ENCODE results near the gene MAP4K2. TPM values are rescaled to one million over a fixed set of nuclear protein-coding genes. Genes with fewer than 3 reads are reported as not detected.

The MAP4K2 gene
- polyA plus RNA-seq, 1 of the 3 experiments (the other 2 are of a cell fraction), result 20.0 TPM

DNA sequence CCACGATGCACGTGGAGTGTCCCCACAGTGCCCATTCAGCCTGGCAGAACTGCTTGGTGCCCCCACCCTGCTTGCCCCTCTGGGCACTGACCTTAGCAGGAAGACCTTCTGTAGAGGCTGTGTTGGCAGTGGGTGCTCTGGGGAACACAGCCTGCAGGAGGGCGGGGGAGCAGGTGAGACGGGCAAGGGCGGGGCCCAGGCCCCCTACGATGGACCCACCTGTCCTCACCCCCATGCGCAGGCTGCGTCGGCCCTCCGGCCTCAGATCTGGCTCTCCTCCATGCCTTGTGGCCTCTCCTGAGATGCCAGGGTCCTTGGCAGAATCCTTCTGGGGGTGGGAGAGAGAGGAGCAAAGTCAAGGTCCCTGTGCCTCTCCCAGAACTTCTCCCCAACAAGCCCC lies 30.5 kb upstream of the MAP4K2 start:
- Histone ChIP-seq H2AFZ (ENCODE audit: low read depth) (no peak overlapping the region), H3K27me3 (ENCODE audit: insufficient read depth) (no peaks in the 10 kb centered on the region), H3K9me2 (no peaks in the 10 kb centered on the region), H3K36me3 (replicated peaks in 1 of 2; ENCODE audit: control insufficient read depth in 1 of 2, insufficient read depth in 2 of 2, low read length in 1 of 2) (no peaks in the 10 kb centered on the region), H3K9me3 (no peaks in the 10 kb centered on the region), H3K27ac (ENCODE audit: low read depth in 2 of 2, low read length in 1 of 2) (no peak overlapping the region), H4K20me1 (ENCODE audit: insufficient read depth) (no peaks in the 10 kb centered on the region), H3K9ac (no peak overlapping the region), H3K4me1 (ENCODE audit: control insufficient read depth in 1 of 2, insufficient read depth in 2 of 2, low read depth in 1 of 2, low read length in 1 of 2) (peaks cover 0 to 5% of the 10 kb centered on the region in 2 experiments; a peak in 1 of 4 replicates), H3K4me2 (no peak overlapping the region), H3K79me2 (ENCODE audit: insufficient read depth) (no peaks in the 10 kb centered on the region), H3F3A (replicated peaks; ENCODE audit: insufficient read depth) (no peaks in the 10 kb centered on the region), H3K4me3 (ENCODE audit: low read depth in 2 of 2, low read length in 1 of 2) (no peak overlapping the region)
- POLR2A ChIA-PET, result interaction anchor here (0.6 kb wide), 1 partner anchor 181 kb away, joined by 3 read pairs; no protein-coding TSS in a partner anchor
- no CpG with 5 or more reads among the region's 10 CpGs for WGBS (ENCODE audit: low lambda C conversion rate)
- TF ChIP-seq EP300 (IDR thresholded peaks at IDR 0.05; ENCODE audit: borderline replicate concordance in 1 of 2, low read depth in 1 of 2, low read length in 1 of 2), result no peak
- no peak for DNase-seq
- CTCF ChIA-PET, result interaction anchor here (1.5 to 3.9 kb wide), 3 partner anchors 11 to 285 kb away, joined by 3 to 21 read pairs (median 12); partner anchors contain the start of gene CDC42BPG

DNA sequence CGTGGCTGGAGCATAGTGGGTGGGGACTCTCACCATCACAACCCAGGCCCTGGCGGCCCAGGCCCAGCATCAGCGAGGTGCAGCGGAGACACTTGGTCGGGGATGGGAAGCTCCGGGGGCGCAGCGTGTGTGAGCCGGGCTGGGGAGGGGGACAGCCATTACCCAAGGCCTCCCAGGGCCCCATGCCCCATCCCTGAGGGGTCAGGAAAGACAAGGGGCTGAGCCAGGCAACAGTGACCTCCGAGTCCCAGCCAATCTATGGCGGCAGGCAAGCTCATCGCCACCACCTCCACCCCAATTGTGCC lies 30.1 kb upstream of the MAP4K2 start:
- H4K20me1 ChIP-seq (ENCODE audit: insufficient read depth), result no peaks in the 10 kb centered on the region
- DNase-seq, result no peak
- ChIA-PET CTCF (no interaction called here), POLR2A (no interaction called here)
- H3K27me3 ChIP-seq (ENCODE audit: insufficient read depth), result no peaks in the 10 kb centered on the region
- no peaks in the 10 kb centered on the region for H3K36me3 ChIP-seq (replicated peaks in 1 of 2; ENCODE audit: control insufficient read depth in 1 of 2, insufficient read depth in 2 of 2, low read length in 1 of 2)
- H3K4me3 ChIP-seq (ENCODE audit: low read depth in 2 of 2, low read length in 1 of 2), result no peak overlapping the region
- no peaks in the 10 kb centered on the region for H3K9me3 ChIP-seq
- no peak overlapping the region for H3K27ac ChIP-seq (ENCODE audit: low read depth in 2 of 2, low read length in 1 of 2)
- H3K9ac ChIP-seq, result no peak overlapping the region
- H2AFZ ChIP-seq (ENCODE audit: low read depth), result no peak overlapping the region
- H3K4me2 ChIP-seq, result no peak overlapping the region
- no peaks in the 10 kb centered on the region for H3F3A ChIP-seq (replicated peaks; ENCODE audit: insufficient read depth)
- H3K9me2 ChIP-seq, result no peaks in the 10 kb centered on the region
- no peaks in the 10 kb centered on the region for H3K79me2 ChIP-seq (ENCODE audit: insufficient read depth)
- 60% methylated on average over 2 of the region's 12 CpGs for WGBS (ENCODE audit: low lambda C conversion rate)
- TF ChIP-seq, protein P1, sequence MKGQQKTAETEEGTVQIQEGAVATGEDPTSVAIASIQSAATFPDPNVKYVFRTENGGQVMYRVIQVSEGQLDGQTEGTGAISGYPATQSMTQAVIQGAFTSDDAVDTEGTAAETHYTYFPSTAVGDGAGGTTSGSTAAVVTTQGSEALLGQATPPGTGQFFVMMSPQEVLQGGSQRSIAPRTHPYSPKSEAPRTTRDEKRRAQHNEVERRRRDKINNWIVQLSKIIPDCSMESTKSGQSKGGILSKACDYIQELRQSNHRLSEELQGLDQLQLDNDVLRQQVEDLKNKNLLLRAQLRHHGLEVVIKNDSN (IDR thresholded peaks at IDR 0.05; ENCODE audit: borderline replicate concordance, low read depth), result no peak
- TF ChIP-seq JUND (IDR thresholded peaks at IDR 0.05), result no peak
- TF ChIP-seq, protein P2, sequence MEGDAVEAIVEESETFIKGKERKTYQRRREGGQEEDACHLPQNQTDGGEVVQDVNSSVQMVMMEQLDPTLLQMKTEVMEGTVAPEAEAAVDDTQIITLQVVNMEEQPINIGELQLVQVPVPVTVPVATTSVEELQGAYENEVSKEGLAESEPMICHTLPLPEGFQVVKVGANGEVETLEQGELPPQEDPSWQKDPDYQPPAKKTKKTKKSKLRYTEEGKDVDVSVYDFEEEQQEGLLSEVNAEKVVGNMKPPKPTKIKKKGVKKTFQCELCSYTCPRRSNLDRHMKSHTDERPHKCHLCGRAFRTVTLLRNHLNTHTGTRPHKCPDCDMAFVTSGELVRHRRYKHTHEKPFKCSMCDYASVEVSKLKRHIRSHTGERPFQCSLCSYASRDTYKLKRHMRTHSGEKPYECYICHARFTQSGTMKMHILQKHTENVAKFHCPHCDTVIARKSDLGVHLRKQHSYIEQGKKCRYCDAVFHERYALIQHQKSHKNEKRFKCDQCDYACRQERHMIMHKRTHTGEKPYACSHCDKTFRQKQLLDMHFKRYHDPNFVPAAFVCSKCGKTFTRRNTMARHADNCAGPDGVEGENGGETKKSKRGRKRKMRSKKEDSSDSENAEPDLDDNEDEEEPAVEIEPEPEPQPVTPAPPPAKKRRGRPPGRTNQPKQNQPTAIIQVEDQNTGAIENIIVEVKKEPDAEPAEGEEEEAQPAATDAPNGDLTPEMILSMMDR (IDR thresholded peaks at IDR 0.05), result no peak
- TF ChIP-seq RFX5 (IDR thresholded peaks at IDR 0.05; ENCODE audit: low read length), result no peak
- no peak for TF ChIP-seq RXRA (IDR thresholded peaks at IDR 0.05; ENCODE audit: borderline replicate concordance, low read depth)
- TF ChIP-seq, protein P3, sequence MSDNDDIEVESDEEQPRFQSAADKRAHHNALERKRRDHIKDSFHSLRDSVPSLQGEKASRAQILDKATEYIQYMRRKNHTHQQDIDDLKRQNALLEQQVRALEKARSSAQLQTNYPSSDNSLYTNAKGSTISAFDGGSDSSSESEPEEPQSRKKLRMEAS (IDR thresholded peaks at IDR 0.05; ENCODE audit: low read depth), result no peak
- no peak for TF ChIP-seq FOXM1 (IDR thresholded peaks at IDR 0.05; ENCODE audit: low read depth)
- no peak for TF ChIP-seq MXI1 (IDR thresholded peaks at IDR 0.05; ENCODE audit: low read depth, low read length)
- TF ChIP-seq, protein P4, sequence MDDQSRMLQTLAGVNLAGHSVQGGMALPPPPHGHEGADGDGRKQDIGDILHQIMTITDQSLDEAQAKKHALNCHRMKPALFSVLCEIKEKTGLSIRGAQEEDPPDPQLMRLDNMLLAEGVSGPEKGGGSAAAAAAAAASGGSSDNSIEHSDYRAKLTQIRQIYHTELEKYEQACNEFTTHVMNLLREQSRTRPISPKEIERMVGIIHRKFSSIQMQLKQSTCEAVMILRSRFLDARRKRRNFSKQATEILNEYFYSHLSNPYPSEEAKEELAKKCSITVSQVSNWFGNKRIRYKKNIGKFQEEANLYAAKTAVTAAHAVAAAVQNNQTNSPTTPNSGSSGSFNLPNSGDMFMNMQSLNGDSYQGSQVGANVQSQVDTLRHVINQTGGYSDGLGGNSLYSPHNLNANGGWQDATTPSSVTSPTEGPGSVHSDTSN (IDR thresholded peaks at IDR 0.05), result no peak
- TF ChIP-seq NFIC (IDR thresholded peaks at IDR 0.05; ENCODE audit: borderline replicate concordance), result no peak
- TF ChIP-seq RCOR1 (IDR thresholded peaks at IDR 0.05; ENCODE audit: low read length), result no peak
- no peak for TF ChIP-seq MEF2A (IDR thresholded peaks at IDR 0.05; ENCODE audit: borderline replicate concordance, low read depth)
- TF ChIP-seq EP300 (IDR thresholded peaks at IDR 0.05; ENCODE audit: borderline replicate concordance in 1 of 2, low read depth in 1 of 2, low read length in 1 of 2), result no peak
- TF ChIP-seq FOSL2 (IDR thresholded peaks at IDR 0.05; ENCODE audit: borderline replicate concordance, low read depth), result no peak
- TF ChIP-seq, protein P5, sequence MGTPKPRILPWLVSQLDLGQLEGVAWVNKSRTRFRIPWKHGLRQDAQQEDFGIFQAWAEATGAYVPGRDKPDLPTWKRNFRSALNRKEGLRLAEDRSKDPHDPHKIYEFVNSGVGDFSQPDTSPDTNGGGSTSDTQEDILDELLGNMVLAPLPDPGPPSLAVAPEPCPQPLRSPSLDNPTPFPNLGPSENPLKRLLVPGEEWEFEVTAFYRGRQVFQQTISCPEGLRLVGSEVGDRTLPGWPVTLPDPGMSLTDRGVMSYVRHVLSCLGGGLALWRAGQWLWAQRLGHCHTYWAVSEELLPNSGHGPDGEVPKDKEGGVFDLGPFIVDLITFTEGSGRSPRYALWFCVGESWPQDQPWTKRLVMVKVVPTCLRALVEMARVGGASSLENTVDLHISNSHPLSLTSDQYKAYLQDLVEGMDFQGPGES (IDR thresholded peaks at IDR 0.05; ENCODE audit: low read depth, low read length), result no peak
- no peak for TF ChIP-seq GABPA (IDR thresholded peaks at IDR 0.05; ENCODE audit: low read depth)
- peaks cover 0 to 5% of the 10 kb centered on the region in 2 experiments; a peak in 1 of 4 replicates for H3K4me1 ChIP-seq (ENCODE audit: control insufficient read depth in 1 of 2, insufficient read depth in 2 of 2, low read depth in 1 of 2, low read length in 1 of 2)
